WTC11 (cell line): ENCODE data around the gene BLOC1S3. TPM values are rescaled to one million over a fixed set of nuclear protein-coding genes. Genes with fewer than 3 reads are reported as not detected.
A peak's percentile ranks its signal among the peaks of the same experiment; 100 is the strongest.
"Not testable (repeated sequence)": the region's sequence is repeated elsewhere in the genome, so short reads cannot be mapped to it uniquely, and the experiment has no call there.

Experiments used
- ATAC-seq: fragments of 200-7000 bp; cut with Tn5 transposase; 2 replicates; pipeline ENCODE4 v1.10.0; 2021; ENCODE audit warnings: mild to moderate bottlenecking, moderate library complexity
- CTCF ChIA-PET: fragments of 300-600 bp; sonication (Branson Sonifier 250); formaldehyde crosslinking; loops from one replicate; lab custom pipeline; 2021; ENCODE audit warnings: antibody characterized with exemption; lab: Charles Lee
- POLR2A ChIA-PET: fragments of 350-600 bp; sonication (Branson Sonifier 250); formaldehyde crosslinking; loops from one replicate; lab custom pipeline; 2021; ENCODE audit warnings: antibody characterized with exemption; lab: Charles Lee
- DNase-seq: peaks from one replicate; pipeline ENCODE4 v3.0.0; 2021; ENCODE audit warnings: low spot score
- H3K27ac Mint-ChIP-seq: 2 replicates; pipeline ENCODE4 v1.8.0; 2021; ENCODE audit warnings: mixed read lengths
- H3K27me3 Mint-ChIP-seq: 2 replicates; pipeline ENCODE4 v1.8.0; 2021; ENCODE audit warnings: low read depth, mild to moderate bottlenecking, moderate library complexity, mixed read lengths
- H3K36me3 Mint-ChIP-seq: 2 replicates; pipeline ENCODE4 v1.8.0; 2021; ENCODE audit warnings: mixed read lengths
- H3K4me1 Mint-ChIP-seq: 2 replicates; pipeline ENCODE4 v1.8.0; 2022; ENCODE audit warnings: mixed read lengths
- H3K4me3 Mint-ChIP-seq: 2 replicates; pipeline ENCODE4 v1.8.0; 2021; ENCODE audit warnings: mild to moderate bottlenecking, moderate library complexity, mixed read lengths
- H3K9me3 Mint-ChIP-seq: 2 replicates; pipeline ENCODE4 v1.8.0; 2021; ENCODE audit warnings: mixed read lengths
- HMGA2 ChIP-seq: fragments of 250-450 bp; sonication (Bioruptor Pico); IDR thresholded peaks from 2 replicates; pipeline ENCODE4 v1.4.0; 2021; ENCODE audit warnings: mild to moderate bottlenecking, moderate library complexity
- total RNA-seq: library from RNA; stranded (reverse); gene quantifications from 3 replicates; pipeline ENCODE4 v1.2.3, GENCODE V29; 2021

The BLOC1S3 gene
- total RNA-seq, 1 experiment from 2014 or later = 10.0 TPM

- DNase-seq, H3K4me1 Mint-ChIP-seq, H3K36me3 Mint-ChIP-seq, H3K4me3 Mint-ChIP-seq, H3K27ac Mint-ChIP-seq, H3K9me3 Mint-ChIP-seq, POLR2A ChIA-PET, ATAC-seq: not testable (repeated sequence)
- TF ChIP-seq HMGA2 (CRISPR knock-in tag) = peak; percentile 94
- peaks cover 55% of the 10 kb centered on the region for H3K27me3 Mint-ChIP-seq
- CTCF ChIA-PET = interaction anchor here (1.2 kb wide), 1 partner anchor 42 kb away, joined by 3 read pairs; no protein-coding TSS in a partner anchor
Measured at GRCh38 chr19:45229056-45229455, 50.5 kb downstream of the BLOC1S3 start.

Other genes starting within 250 kb of the BLOC1S3 start
- gene APOC4, start 236.5 kb upstream of the BLOC1S3 start, total RNA-seq = not detected in 3 replicates
- 0.66 to 0.81 TPM in 2 of 3 replicates, not detected in the other for gene APOC2, start 232.7 kb upstream of the BLOC1S3 start, total RNA-seq
- gene CLPTM1, start 223.4 kb upstream of the BLOC1S3 start, total RNA-seq = 75.9 to 85.6 TPM (median 76.4 TPM) in 3 replicates
- 8.9 to 10.6 TPM (median 9.9 TPM) in 3 replicates for gene RELB, start 177.3 kb upstream of the BLOC1S3 start, total RNA-seq
- gene CLASRP, start 139.7 kb upstream of the BLOC1S3 start, total RNA-seq = 85.0 to 88.9 TPM (median 88.0 TPM) in 3 replicates
- gene ZNF296, start 102.3 kb upstream of the BLOC1S3 start, total RNA-seq = 13.4 to 14.8 TPM (median 13.8 TPM) in 3 replicates
- 55.0 to 60.3 TPM (median 55.3 TPM) in 3 replicates for gene GEMIN7, start 99.5 kb upstream of the BLOC1S3 start, total RNA-seq
- gene PPP1R37, start 85.6 kb upstream of the BLOC1S3 start, total RNA-seq = 34.5 to 35.9 TPM (median 35.4 TPM) in 3 replicates
- gene NKPD1, start 17.8 kb upstream of the BLOC1S3 start, total RNA-seq = 0.57 to 1.1 TPM (median 0.76 TPM) in 3 replicates
- gene TRAPPC6A, start 547 bp upstream of the BLOC1S3 start, total RNA-seq = 59.7 to 75.8 TPM (median 67.1 TPM) in 3 replicates
- 2.7 to 3.5 TPM (median 3.1 TPM) in 3 replicates for gene EXOC3L2, start 66.6 kb downstream of the BLOC1S3 start, total RNA-seq
- gene MARK4, start 72.5 kb downstream of the BLOC1S3 start, total RNA-seq = 58.5 to 60.8 TPM (median 58.6 TPM) in 3 replicates
- gene CKM, start 144.1 kb downstream of the BLOC1S3 start, total RNA-seq = not detected in 3 replicates
- gene KLC3, start 162.0 kb downstream of the BLOC1S3 start, total RNA-seq = 5.2 to 6.5 TPM (median 5.3 TPM) in 3 replicates
- gene ERCC2, start 191.8 kb downstream of the BLOC1S3 start, total RNA-seq = 102 to 113 TPM (median 109 TPM) in 3 replicates
- 27.5 to 38.1 TPM (median 35.2 TPM) in 3 replicates for gene PPP1R13L, start 226.3 kb downstream of the BLOC1S3 start, total RNA-seq
- gene POLR1G, start 227.9 kb downstream of the BLOC1S3 start, total RNA-seq = 33.5 to 38.1 TPM (median 34.8 TPM) in 3 replicates
- gene ERCC1, start 245.1 kb downstream of the BLOC1S3 start, total RNA-seq = 43.7 to 60.6 TPM (median 60.1 TPM) in 3 replicates